RWPE1 (cell line): ENCODE data around the gene RASSF1.

Source experiments
- CTCF ChIA-PET: fragments of 350-600 bp; sonication (Branson Sonifier 250); formaldehyde crosslinking; extraction: SDS; loops from one replicate; lab custom pipeline; 2021; lab: Yijun Ruan, JAX
- POLR2A ChIA-PET: fragments of 400-600 bp; formaldehyde crosslinking; extraction: SDS; loops from one replicate; lab custom pipeline; 2020; ENCODE audit warnings: antibody characterized with exemption; ENCODE audit not compliant: low non-redundant PET; lab: Yijun Ruan, JAX
- DNase-seq: peaks from one replicate; pipeline ENCODE4 v3.0.0; 2012; ENCODE audit warnings: low spot score
- H3K27ac ChIP-seq: fragments of 450-650 bp; 2 replicates; pipeline ENCODE4 v1.5.1; 2017
- CTCF ChIP-seq: fragments of 450-650 bp; conservative IDR thresholded peaks from 2 replicates; pipeline ENCODE4 v1.5.1; 2017; ENCODE audit warnings: low read depth, mild to moderate bottlenecking

RASSF1 gene

GRCh38 chr3:50319181-50319893 lies 21.3 kb downstream of the RASSF1 start:
- no peak for DNase-seq
- no peak for TF ChIP-seq CTCF
- POLR2A ChIA-PET: no interaction called here
- CTCF ChIA-PET: no interaction called here
- peak overlapping the region; percentile 97 for H3K27ac ChIP-seq

GRCh38 chr3:50318615-50319014 lies 22.0 kb downstream of the RASSF1 start:
- POLR2A ChIA-PET: no interaction called here

DNA sequence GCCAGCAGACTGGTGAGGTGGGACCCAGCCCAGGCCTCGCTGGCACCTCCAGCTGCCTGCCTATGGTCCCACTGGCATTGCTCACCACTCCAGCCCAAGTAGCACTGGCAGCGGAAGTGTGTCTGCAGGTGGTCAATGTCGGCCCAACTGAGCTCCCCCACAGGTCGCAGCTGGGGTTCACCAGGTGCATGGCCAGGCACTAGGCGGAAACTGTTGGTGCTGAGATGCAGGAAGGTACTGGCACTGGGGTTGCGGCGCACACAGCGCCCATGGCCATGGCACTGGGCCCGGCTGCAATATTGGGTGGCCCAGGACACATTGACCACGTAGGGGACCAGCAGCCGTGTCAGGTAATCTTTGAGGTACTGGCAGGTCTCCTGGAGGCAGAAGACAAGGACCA lies 22.5 kb downstream of the RASSF1 start:
- no peak for TF ChIP-seq CTCF
- ChIA-PET POLR2A (no interaction called here), CTCF (no interaction called here)
- DNase-seq: no peak
- H3K27ac ChIP-seq: peak overlapping the region; percentile 97

More at GRCh38 chr3:50318615-50319014, 22.0 kb downstream of the RASSF1 start:
- H3K27ac ChIP-seq: peak overlapping the region; percentile 97
- TF ChIP-seq CTCF: no peak
- CTCF ChIA-PET: no interaction called here
- no peak for DNase-seq

- ChIA-PET CTCF (no interaction called here), POLR2A (interaction anchor here (1.0 kb wide), 1 partner anchor 18 kb away, joined by 5 read pairs; the partner anchor contains the start of genes HYAL3 and NAA80)
- no peak for TF ChIP-seq CTCF
- DNase-seq: no peak
- peak overlapping the region; percentile 97 for H3K27ac ChIP-seq
These were observed 23.3 kb downstream of the RASSF1 start for GRCh38 chr3:50317300-50317699.

- ChIA-PET CTCF (no interaction called here), POLR2A (interaction anchor here (1.0 kb wide), 1 partner anchor 17 kb away, joined by 5 read pairs; the partner anchor contains the start of genes HYAL3 and NAA80)
- no peak for TF ChIP-seq CTCF
- H3K27ac ChIP-seq: peak overlapping the region; percentile 97
- peak; percentile 87 for DNase-seq
These were observed 23.9 kb downstream of the RASSF1 start for GRCh38 chr3:50316657-50317242.

GRCh38 chr3:50314816-50315215 lies 25.8 kb downstream of the RASSF1 start:
- CTCF ChIA-PET: no interaction called here
- no peak for DNase-seq
- peak overlapping the region; percentile 97 for H3K27ac ChIP-seq
- no peak for TF ChIP-seq CTCF
- POLR2A ChIA-PET: interaction anchor here (0.6 kb wide), 1 partner anchor 15 kb away, joined by 3 read pairs; no protein-coding TSS in a partner anchor
